Left kidney (tissue), 1 donor: ENCODE results near the gene TIMM29. TPM values are rescaled to one million over a fixed set of nuclear protein-coding genes. Genes with fewer than 3 reads are reported as not detected.

Source experiments
- polyA plus RNA-seq: library from polyadenylated mRNA; unstranded; fragments of 120-200 nt; gene quantifications from one replicate; pipeline ENCODE4 v1.2.1, GENCODE V29; 2013; ENCODE audit not compliant: insufficient read length

The TIMM29 gene
- polyA plus RNA-seq, 1 donor, result 31.1 TPM

Other genes with a start within 250 kb of the TIMM29 start
- 51.1 TPM for gene QTRT1, start 227.4 kb upstream of the TIMM29 start, polyA plus RNA-seq
- 155 TPM for gene DNM2, start 210.7 kb upstream of the TIMM29 start, polyA plus RNA-seq
- gene TMED1, start 92.6 kb upstream of the TIMM29 start, polyA plus RNA-seq, result 45.8 TPM
- 1.4 TPM for gene C19orf38, start 80.4 kb upstream of the TIMM29 start, polyA plus RNA-seq
- gene CARM1, start 57.3 kb upstream of the TIMM29 start, polyA plus RNA-seq, result 43.5 TPM
- 31.2 TPM for gene YIPF2, start 172 bp upstream of the TIMM29 start, polyA plus RNA-seq
- gene SMARCA4, start 32.2 kb downstream of the TIMM29 start, polyA plus RNA-seq, result 169 TPM
- gene LDLR, start 160.7 kb downstream of the TIMM29 start, polyA plus RNA-seq, result 17.6 TPM
- 25.5 TPM for gene SPC24, start 227.0 kb downstream of the TIMM29 start, polyA plus RNA-seq